ENCODE measurements around the gene JAK1.
"Not testable (repeated sequence)": the region's sequence is repeated elsewhere in the genome, so short reads cannot be mapped to it uniquely, and the experiment has no call there.

JAK1 gene

DNA sequence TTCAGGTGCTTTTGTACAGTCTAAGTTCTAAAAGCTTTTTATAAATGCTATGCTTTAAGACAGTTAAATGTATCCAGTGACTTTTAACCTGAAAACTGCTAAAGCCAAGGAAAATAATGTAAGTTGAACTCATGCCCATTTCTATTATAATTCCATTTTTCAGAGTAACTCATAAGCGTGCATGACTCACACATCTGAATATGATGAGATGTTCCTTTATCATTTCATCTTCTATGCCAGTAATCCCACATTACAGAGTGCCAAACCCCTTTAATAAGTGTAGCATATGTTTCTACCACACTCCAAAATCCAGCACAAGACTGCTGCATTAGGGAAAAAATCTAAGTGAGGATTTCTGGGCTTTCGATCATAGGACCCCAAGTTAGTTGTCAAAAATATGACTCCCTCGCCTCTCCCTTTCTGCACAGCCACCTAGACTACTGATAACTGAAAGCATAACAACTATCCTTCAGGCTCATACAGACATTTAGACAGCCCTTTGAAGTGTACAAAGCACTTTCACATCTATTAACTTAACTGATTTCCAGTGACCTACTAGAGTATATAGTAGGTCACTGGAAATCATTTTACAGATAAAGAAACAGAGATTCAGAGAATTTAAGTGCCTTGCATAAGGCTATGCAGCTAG is 45.3 kb downstream of the JAK1 start:
- no peak for DNase-seq (ENCODE audit: low spot score)

DNA sequence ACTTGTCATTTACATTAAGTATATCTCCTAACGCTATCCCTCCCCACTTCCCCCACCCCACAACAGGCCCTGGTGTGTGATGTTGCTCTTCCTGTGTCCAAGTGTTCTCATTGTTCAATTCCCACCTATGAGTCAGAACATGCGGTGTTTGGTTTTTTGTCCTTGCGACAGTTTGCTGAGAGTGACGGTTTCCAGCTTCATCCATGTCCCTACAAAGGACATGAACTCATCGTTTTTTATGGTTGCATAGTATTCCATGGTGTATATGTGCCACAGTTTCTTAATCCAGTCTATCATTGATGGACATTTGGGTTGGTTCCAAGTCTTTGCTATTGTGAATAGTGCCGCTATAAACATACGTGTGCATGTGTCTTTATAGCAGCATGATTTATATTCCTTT is 47.2 kb downstream of the JAK1 start:
- DNase-seq (ENCODE audit: low spot score), result not testable (repeated sequence)

DNA sequence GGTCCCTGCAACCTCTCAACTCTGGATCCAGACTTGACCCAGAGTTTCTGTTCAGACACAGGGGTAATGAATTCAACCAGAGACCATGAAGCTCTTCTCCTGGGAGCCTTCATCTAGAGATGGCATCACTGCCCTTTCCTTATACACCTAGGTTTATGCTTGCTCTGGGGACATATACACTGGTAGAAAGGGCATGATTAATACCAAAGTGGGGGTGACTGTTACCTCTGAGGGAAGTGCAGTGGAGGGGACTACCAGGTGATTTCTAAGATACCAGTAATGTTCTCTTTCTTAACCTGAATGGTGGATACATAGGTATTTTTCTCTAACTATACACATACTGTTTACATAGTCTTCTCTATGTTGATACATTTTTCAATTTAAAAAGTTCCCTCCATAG is 48.4 kb downstream of the JAK1 start:
- no peak for DNase-seq (ENCODE audit: low spot score)

DNA sequence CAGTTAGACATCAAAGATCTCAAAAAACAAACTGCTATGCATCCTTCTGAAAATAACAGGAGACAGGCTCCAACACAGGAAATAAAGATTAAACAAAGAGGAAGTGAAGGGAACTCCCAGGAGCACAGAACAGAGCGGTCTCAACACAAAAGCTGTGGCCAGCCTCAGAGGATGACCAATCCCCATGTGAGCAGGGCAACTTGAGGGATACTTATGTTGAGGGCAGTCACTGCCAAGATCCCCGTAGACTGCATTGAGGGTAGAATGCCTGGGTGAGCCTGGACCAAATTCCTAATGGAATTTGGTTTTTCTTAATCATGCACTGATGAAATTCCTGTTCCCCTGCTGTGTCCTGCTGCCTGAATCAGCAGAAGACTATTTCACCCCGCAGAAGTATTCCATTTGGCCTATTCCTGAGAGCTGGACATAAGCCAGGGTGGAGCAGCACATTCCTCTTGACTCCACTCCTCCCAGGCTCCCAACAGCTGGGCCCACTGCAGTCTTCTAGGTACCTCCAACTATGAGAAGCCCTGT is 49.0 kb downstream of the JAK1 start:
- peak; percentile 13 for DNase-seq (ENCODE audit: low spot score)

DNA sequence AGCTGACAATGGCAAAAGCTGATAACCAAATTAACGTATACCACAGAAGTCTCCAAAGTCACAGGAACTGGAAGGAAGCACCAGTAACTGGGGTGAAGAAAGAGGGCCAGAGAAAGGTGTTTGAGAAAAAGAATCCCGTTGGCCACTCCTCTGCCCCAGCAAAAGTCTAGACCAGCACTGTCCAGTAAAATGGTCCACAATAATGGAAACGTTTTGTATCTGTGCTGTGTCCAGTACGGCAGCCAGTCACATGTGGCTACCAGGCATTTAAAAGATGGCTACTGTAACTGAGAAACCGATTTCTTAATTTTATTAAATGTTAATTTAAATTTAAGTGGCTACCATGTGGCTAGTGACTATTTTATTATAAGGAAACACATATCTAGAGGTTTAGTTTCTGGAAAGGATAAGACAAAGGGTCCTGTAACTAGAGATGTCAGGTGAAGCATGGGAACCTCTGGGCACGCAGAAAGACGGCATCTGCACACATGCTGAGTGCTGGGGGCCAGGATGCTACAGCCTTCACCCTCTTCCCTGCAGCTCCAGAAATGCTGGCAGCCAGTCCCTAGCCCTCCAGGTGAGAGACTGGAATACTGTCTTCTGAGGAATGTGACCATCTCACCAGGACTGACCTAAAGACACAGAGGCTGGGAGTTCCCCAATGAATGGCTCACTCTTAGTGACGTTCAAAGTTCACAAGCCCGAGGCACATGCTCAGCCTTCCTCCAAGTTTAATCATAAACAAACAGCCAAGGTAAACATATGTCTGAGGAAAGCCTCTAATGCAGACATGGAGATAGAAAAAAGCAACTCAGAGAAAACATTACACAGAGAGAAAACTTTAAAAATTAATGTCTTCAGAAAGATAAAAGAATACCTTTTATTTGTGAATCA is 50.7 kb downstream of the JAK1 start:
- no peak for DNase-seq (ENCODE audit: low spot score)

DNA sequence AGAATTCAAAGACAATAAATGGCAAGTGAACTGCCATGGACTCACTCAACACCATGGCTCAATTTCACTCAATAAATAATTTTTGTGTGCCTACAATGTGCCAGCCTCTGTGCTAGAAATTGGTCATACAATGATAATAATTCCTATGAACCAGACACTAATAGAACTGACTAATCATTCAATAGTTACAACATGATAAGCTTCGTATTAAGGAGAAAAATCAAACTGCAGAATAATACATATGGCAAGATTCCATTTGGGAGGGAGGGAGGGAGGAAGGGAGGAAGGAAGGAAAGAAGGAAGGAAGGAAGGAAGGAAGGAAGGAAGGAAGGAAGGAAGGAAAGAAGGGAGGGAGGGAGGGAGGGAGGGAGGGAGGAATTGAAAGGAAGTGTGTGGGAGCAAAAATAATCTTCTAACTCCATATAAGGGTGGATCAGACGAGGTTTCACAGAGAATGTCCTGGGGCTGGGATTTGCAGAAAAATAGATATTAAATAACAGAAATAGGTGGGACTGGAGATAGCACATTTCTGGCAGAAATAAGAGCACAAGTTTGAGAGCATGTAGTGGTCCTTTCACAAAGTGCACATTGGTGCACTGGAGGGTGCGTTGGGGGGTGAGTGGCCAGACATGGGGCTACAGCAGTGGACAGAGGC is 52.9 kb downstream of the JAK1 start:
- no peak for DNase-seq (ENCODE audit: low spot score)

DNA sequence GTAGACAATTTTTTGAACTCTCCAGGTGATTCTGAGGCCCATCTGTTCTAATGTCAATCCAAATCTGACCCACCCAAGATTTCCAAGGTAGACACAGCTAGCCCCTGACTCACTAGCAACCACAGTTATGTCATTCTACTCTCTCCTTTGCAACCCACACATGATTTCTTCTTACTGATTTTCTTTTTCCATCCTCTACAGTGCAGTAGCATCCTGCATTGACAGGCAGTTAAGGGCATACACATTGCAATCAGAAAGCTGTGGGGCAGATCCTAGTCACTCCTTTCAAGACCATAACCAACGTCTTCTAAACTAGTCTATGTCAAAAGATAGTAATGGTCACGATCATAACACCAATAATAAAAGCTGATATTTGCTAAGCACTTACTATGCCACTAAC is 54.2 kb downstream of the JAK1 start:
- DNase-seq (ENCODE audit: low spot score), result no peak

DNA sequence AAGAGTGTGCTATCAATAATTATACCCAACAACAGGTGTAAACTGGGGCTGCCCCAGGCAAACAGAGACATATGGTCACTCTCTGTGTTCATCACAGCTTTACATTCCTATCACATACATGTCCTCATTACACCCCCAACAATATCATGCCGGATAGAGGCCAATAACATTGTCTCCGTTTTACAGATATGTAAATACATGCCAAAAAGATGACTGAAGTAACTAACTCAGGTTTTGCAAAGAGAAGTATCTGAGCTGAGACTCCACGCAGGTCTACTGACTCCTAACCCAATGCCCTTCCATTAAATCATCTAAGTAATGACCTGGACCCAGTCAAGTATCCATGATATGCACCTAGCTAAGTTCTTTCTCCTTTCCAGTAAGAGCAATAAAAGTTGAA is 55.0 kb downstream of the JAK1 start:
- DNase-seq (ENCODE audit: low spot score), result no peak

DNA sequence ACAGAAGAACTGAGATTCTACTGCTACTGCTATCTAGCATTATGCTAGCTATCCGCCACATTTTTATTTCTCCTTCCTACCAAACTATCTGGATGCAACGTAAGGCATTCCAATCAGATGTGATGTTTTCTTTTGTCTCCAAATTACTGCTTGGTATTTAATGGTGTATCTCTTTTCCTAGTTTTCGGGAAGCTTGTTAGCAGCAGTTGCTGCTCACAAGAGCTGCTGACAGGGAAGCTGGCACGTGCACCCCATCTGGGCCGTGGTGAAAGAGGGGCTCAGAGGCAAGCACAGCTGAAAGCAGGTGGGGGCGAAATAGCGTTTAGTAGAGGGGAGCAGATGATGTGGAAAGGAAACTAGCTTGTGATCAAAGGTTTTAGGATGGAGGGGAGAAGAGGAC is 57.3 kb downstream of the JAK1 start:
- no peak for DNase-seq (ENCODE audit: low spot score)

DNA sequence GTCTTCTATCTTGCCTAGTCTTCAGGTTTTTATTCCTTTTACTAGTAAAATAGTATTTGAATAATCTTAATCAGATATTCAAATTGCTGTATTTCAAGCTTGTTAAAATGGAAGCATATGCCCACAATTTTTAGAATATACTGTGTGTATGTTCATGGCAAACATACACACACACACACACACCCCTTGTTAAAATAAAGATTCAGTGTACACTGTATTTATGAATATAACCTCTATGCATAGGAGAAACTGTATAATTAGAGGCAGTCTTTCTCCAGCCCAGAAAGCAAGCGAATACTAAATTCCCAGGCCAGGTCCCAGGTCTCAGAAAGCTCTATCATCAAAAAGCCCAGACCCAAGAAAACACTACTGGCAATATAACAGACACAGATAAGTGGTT is 57.8 kb downstream of the JAK1 start:
- DNase-seq (ENCODE audit: low spot score), result no peak

DNA sequence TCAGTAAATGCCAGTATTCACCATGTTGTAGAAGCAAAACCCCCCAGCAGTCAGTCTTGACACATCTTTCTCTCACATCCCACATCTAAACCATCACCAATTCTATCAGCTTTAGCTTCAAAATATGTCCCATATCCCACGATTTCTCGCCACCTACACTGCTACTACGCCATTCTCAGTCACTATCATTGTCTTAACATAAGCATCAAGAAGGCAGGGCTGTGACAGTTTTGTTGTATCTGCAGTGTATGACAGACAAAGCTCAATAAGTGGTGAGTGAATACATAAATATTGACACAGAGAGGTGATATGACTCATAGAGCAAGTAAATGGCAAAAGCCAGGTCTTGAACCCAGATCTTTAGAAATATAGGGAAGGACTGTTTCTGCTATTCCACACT is 59.9 kb downstream of the JAK1 start:
- DNase-seq (ENCODE audit: low spot score), result no peak

DNA sequence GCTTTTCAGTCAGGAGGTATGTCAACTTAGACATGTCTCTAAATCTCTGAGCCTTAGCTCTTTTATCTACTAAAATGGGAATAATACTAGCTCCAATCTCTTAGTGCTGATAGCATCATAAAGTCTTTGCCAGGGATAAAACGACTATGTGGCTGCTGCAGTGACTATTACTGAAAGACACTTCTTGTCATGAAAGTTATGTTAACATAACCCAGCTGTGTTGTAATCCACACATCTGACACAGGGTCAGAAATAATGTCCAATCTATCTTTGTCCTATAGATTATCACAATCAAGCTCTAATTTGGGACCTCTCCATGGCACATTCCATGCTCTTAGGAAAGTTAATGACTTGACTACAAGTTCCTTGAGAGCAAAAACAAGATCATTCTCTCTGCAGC is 62.8 kb downstream of the JAK1 start:
- no peak for DNase-seq (ENCODE audit: low spot score)

DNA sequence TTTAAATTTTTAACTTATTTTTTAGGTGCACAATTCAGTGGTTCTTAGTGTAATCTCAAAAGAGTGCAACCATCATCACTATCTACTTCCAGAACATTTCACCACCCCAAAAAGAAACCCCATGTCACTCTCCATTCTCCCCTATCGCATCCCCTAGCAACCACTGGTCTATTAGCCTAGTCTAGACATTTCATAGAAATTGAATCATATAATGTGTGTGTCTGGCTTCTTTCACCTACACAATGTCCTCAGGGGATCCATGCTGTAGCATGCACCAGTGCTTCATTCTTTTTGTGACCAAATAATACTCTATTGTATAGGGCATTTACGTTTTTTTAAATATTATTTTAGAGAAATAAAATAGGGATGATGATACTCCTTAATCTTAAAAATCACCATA is 64.7 kb downstream of the JAK1 start:
- no peak for DNase-seq (ENCODE audit: low spot score)

DNA sequence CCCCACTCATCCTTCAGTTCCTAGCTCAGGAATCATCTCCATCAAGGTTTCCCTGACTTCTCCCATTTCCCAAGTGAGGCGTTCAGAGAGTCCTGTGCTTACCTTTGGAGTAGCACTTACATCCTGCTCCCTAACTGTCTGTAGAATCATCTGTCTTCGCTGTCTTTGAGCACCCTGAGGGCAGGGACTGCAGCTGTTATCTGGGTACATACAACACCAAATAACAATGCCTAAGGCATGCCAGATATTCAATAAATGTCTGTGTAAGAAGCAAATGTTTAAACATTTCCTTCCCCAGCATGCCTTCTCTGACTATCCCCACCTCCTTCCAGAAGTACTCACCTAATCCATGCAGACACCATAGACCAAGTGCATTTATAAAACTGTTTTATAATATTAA is 65.4 kb downstream of the JAK1 start:
- no peak for DNase-seq (ENCODE audit: low spot score)

DNA sequence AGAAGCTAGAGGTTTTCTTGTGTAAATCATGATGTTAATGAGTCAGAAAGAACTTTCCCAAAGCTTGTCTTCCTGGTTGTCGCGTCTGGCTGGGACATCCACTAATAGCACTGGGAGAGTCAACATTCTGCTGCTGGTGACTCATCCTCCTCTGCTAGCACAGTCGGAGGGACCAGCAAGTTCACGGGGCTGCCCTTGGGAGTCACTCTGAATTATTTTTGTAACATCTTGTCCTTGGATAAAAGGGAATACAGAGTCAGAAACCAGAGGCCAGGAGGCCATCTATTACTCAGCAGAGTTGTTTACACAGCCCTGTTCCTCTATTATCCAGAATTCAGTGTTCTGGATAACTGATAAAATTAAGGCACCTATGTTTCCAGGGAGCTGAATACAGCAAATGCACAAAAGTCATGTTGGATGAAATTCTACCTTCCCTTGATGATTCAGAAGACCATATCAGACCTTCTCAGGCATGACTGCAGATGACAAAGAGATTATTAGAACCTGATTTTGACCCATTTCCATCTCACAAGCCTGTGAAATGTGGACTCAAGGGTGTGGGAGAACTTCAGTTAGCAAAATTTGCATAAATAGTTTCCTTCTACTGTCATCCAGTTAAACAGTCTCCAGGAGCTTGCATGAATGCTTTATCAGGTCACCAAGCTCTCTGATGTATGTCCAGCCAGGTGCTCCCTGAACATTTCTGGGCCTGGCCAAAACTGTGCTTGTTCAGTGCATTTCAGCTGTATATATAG is 68.1 kb downstream of the JAK1 start:
- DNase-seq (ENCODE audit: low spot score), result peak; percentile 9

DNA sequence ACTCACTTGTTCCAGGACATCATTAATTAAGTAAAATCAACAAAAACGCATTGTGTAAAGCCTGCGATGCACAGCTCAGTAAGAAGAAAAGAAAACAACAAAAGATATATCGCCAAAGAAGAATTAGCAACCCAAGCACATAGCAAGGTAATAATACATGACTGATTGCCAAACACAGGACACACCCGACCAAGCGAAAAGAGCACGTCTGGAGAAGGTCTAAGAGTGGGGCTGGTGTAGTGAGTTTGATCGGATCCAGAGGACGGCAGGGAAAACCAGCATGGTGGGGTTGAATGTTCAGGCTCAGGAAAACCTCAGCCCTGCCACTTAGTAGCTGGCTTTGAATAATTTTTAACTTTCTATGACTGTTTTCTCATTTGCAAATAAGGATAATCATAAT is 69.8 kb downstream of the JAK1 start:
- no peak for DNase-seq (ENCODE audit: low spot score)

DNA sequence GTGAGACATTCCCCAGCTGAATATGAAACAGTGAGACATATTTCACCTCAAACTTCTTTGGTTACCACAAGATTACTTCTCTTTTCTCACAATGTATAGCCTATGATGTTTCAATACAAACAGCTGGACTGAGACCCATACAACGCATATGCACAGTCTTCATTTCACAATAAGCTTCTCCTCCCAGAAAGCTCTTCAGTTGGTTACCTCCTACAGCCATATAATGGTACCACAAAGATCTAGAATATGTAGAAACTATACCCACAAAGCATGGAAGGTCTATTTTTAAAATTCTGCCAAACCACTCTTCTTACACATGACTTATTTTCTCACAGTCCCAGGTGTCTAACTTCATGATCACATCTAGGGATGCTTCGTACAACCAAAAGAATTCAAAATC is 70.8 kb downstream of the JAK1 start:
- DNase-seq (ENCODE audit: low spot score), result no peak

DNA sequence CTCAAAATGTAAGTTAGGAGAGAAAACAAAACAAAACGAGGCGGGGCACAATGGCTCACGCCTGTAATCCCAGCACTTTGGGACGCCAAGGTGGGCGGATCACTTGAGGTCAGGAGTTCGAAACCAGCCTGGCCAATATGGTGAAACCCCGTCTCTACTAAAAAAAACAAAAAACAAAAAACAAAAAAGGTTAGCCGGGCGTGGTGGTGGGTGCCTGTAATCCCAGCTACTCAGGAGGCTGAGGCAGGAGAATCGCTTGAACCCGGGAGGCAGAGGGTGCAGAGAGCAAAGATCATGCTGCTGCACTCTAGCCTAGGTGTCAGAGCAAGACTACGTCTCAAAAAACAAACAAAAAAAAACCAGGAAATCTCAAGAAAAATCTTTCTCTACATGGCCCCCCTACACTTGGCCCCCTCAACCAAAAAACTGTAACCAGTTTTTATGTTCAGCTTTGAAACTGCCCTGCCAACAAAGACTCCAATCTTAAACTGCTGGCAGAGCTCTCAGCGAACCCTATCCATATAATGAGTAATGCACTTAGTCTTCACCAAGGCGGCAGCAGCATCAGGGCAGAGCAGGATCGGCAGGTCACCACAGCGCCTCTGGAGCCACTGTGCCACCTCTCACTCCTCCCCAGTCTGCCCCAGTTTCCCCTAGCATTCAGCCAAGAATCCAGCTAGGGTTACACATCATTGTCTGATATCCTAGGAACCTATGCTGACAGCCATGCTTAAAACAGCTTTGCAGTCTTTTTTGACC is 71.7 kb downstream of the JAK1 start:
- DNase-seq (ENCODE audit: low spot score), result no peak

DNA sequence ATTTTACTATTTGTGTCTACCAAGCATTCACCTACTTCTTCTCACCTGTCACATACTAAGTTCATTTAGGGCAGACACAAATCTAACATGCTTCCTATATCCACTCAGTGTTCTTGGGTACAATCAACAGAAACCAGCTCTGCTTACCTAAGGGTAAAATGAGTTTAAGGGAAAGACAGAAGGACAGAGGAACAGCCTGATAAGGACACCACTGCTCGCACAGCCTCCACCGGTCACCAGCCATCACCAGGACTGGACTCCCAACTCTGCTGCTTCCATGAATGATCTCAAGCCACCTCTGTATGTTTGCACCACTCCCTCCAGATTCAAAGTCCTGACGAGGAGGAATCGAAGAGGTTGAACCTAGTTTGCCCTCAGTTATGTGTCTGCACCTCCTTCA is 72.4 kb downstream of the JAK1 start:
- no peak for DNase-seq (ENCODE audit: low spot score)

DNA sequence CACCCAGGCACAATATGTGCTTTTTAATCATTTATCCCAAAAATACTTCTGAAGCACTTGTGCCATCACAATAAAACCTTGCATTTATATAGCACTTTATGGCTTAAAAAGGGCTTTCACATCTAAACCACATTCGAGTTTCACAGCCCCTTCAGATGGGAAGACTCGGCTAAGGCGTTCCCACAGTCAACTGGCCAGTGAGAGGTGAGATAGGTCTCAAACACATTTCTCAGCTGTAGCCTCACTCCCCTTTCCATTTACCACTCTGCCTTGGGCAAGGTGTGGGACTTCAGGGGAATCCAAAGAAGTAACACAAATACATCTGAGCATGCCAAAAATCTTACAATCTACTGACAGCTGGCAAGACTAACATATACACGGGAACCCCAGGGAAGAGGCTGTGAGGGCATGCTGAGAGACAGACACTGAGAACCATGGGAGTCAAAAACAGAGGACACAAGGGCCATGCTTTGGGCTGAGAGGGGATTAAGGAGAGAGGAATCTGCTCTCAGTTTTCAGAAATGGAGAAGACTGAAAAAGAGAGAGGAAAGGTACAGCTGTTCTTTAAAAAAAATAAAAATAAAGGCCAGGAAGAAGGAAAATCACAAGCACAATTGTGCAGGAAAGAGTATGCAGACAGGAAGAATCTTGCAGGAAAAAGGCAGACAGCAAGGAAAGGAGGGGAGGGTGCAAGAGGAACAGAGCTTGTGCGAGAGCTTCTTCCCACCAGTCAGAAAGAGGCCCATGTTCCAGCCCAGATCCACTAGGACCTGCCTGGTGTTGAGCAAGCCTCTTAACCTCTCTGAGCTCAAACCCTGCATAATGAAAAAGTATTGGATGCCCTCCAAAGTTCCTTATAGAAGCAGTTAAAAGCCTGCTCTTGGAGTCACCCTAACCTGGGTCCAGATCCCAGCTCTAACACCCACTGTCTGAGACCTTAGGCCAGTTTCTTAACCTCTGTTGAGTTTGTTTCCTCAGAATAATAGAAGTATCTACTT is 73.5 kb downstream of the JAK1 start:
- no peak for DNase-seq (ENCODE audit: low spot score)
